Spinal cord (tissue), 10 donors: ENCODE results near the gene RPRD1B. TPM values are rescaled to one million over a fixed set of nuclear protein-coding genes. Genes with fewer than 3 reads are reported as not detected.
"Not testable (repeated sequence)": the region's sequence is repeated elsewhere in the genome, so short reads cannot be mapped to it uniquely, and the experiment has no call there.

Experiments used
- DNase-seq, 6 donors: peaks; one replicate each; pipeline versions ENCODE4 v3.0.0 to v3.0.0-alpha.2; 2013 to 2015; ENCODE audit warnings: low spot score in 6 of 6, low read depth in 4 of 6
- H3K27ac ChIP-seq: one replicate; pipeline ENCODE4 v1.5.1; 2013; ENCODE audit warnings: low read depth, low read length, control low read depth
- H3K27me3 ChIP-seq: one replicate; pipeline ENCODE4 v1.6.1; 2013; ENCODE audit warnings: low read length; ENCODE audit not compliant: control insufficient read depth, insufficient read depth
- H3K36me3 ChIP-seq: one replicate; pipeline ENCODE4 v1.6.1; 2013; ENCODE audit warnings: low read length; ENCODE audit not compliant: control insufficient read depth, insufficient read depth
- H3K4me1 ChIP-seq: one replicate; pipeline ENCODE4 v1.6.1; 2013; ENCODE audit warnings: low read length; ENCODE audit not compliant: control insufficient read depth, insufficient read depth
- H3K4me3 ChIP-seq: one replicate; pipeline ENCODE4 v1.5.1; 2013; ENCODE audit warnings: low read depth, low read length, control low read depth
- H3K9me3 ChIP-seq: one replicate; pipeline ENCODE4 v1.6.1; 2013; ENCODE audit warnings: low read length; ENCODE audit not compliant: control insufficient read depth, insufficient read depth
- WGBS: methylation state at CpG from one replicate; pipeline ENCODE4 v1.1.5; 2013; ENCODE audit warnings: missing lambda C conversion rate; ENCODE audit not compliant: insufficient coverage; 5-methylcytosine and 5-hydroxymethylcytosine counted together
- polyA plus RNA-seq, 2 donors: library from polyadenylated mRNA; unstranded; fragments of 120-200 nt; gene quantifications; one replicate each; pipeline ENCODE4 v1.2.1, GENCODE V29; 2013; ENCODE audit not compliant: insufficient read length in 2 of 2
- total RNA-seq, 2 donors: library from RNA; depleted of rRNA in 1 of 2; stranded (reverse); fragments of 120-200 nt in 1 of 2; fragments of >200 nt in 1 of 2; gene quantifications; one replicate each; pipeline versions ENCODE4 v1.2.3 to v1.2.4, GENCODE V29; 2013 to 2014
- donor health status: healthy.

RPRD1B gene
- total and polyA plus RNA-seq, 4 donors: 25.4 to 32.6 (median 27.6) TPM

DNA sequence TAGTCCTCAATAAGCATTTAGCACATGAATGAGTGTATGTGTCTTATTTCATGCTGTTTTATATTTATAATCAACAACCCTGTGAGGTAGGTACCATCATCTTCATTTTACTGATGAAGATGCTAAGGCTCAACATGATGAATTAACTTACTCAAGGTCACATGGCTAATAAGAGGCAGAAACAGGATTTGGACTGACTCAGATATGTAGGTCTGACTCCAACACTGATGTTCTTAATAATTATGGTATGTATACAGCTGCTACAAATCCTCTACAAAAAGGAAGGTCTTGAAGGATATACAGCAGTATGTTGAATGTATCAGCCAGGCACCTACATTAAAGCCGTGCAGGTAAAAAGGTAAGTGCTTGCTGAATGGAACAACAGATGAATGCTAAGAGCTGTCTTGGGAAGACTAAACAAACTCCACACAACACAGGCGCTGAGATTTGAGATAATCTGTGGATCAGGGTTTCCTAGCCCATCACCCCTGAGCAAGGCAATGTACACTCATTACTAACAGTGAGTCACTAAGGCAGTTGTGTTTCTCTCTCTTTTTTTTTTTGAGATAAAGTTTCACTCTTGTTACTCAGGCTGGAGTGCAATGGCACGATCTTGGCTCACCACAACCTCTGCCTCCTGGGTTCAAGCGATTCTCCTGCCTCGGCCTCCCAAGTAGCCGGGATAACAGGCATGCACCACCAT, 32.2 kb upstream of the RPRD1B start:
- H3K27me3 ChIP-seq: no peaks in the 10 kb centered on the region
- peaks cover 5% of the 10 kb centered on the region for H3K4me1 ChIP-seq
- DNase-seq: no peak
- H3K4me3 ChIP-seq: no peak overlapping the region
- WGBS: 100% methylated on average over 4 of the region's 6 CpGs
- H3K36me3 ChIP-seq: peaks cover 31% of the 10 kb centered on the region
- H3K27ac ChIP-seq: no peak overlapping the region
- no peaks in the 10 kb centered on the region for H3K9me3 ChIP-seq

DNA sequence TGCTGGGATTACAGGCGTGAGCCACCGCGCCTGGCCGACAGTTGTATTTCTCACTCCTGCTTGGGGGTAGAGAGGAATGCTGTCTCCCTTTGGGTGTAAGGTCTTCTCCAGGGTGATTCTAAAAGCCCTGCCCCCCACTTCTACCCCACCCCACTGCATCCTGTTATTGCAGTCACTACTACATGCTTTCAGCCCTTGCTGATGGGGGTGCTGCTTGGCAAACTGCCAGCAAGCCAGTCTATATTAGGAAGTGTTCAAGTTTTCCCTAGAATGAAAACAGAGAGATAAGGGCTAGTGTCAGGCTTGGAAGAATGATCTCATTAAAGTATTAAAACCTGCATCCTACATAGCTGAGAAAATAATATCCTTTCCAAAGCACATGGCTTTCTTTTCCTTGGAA, 31.6 kb upstream of the RPRD1B start:
- H3K9me3 ChIP-seq: no peaks in the 10 kb centered on the region
- H3K36me3 ChIP-seq: peaks cover 26% of the 10 kb centered on the region
- no peak overlapping the region for H3K4me3 ChIP-seq
- no peak for DNase-seq
- WGBS: no CpG with 5 or more reads among the region's 4 CpGs
- H3K27me3 ChIP-seq: no peaks in the 10 kb centered on the region
- no peaks in the 10 kb centered on the region for H3K4me1 ChIP-seq
- no peak overlapping the region for H3K27ac ChIP-seq

DNA sequence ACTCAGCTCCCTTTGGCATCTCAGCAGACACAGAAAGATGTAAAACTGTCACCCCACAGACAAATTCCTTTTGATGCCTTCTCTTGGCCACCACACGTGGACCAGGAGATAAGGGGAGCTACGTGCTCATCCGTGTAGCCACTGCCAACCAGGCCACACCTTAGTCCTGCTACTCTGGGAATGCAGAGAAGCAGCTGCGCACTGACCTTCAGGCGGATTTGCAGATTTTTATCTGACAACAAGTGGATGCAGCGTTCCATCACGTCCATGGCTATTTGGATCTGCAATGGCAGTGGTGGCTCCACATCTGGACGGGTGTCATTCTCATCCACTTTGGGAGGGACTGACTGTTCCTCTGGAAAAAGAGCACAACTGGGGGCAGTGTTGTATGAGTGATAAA, 31.1 kb upstream of the RPRD1B start:
- H3K36me3 ChIP-seq: peaks cover 26% of the 10 kb centered on the region

DNA sequence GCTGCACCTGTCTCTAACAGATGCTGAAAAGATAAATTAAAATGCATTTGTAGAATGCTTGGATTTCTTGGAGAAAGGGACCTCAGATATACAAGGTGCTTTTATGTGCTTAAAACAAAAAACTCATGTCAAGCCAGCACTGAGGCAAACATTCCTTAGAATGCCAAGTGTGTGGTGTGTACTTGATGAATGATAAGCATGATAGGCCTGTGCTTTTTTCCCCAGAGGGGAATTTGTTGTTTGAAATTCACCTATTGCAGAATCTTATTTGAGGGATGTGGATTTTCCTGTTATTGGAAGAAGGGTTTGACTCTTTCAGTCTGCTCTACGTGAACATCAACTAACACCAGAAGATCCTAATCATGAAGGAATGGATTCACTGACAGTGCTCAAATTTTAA, 29.1 kb upstream of the RPRD1B start:
- Histone ChIP-seq H3K27ac (no peak overlapping the region), H3K4me1 (no peaks in the 10 kb centered on the region), H3K27me3 (no peaks in the 10 kb centered on the region), H3K36me3 (peaks cover 18% of the 10 kb centered on the region), H3K4me3 (no peak overlapping the region), H3K9me3 (no peaks in the 10 kb centered on the region)
- no CpG with 5 or more reads among the region's 1 CpG for WGBS
- peak in 1 of 6 donors; percentile 47 for DNase-seq

More for the DNA sequence above, 31.1 kb upstream of the RPRD1B start:
- Histone ChIP-seq H3K9me3 (no peaks in the 10 kb centered on the region), H3K4me3 (no peak overlapping the region), H3K27me3 (no peaks in the 10 kb centered on the region), H3K27ac (no peak overlapping the region), H3K4me1 (no peaks in the 10 kb centered on the region)
- 97% methylated on average over 8 of the region's 8 CpGs for WGBS
- no peak for DNase-seq

DNA sequence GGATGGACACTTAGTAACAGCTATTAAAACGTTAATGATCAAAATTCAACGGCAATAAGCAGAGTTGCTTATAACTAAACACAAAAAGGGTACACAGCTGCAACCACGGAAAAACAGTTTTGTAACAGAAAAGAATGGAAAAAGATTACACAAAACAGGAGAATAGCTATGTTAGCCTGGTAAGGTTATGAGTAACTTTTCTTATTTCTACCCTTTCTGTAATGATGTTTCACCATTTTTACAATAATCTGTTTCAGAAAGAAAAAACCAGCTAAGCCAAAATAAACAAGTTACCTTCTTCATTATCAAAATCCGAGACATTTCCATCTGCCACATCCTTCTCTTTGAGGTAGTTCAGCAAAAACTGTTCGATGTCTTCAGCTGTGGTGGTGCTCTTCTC, 27.6 kb upstream of the RPRD1B start:
- WGBS: no CpG with 5 or more reads among the region's 5 CpGs

DNA sequence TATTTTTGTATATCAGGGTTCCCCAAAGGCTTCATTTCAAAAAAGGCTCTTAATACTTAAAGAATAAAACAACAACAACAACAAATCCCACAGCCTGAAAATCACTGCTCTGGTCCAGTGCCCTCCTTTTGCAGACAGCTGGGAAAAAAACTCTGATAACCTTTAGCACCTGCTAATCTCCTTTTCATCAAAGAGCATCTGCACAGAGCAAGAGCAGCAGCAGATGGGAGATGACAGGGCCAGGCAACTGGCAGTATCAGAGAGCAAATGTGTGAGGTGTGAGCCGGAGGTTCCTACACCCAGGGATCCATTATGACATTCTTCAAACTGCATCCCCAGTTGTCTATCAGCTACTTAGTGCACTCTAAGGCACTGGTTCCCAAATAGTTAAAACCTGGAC, 26.0 kb upstream of the RPRD1B start:
- no peaks in the 10 kb centered on the region for H3K27me3 ChIP-seq
- H3K9me3 ChIP-seq: no peaks in the 10 kb centered on the region
- no peak overlapping the region for H3K4me3 ChIP-seq
- no peak overlapping the region for H3K27ac ChIP-seq
- DNase-seq: no peak
- peaks cover 8% of the 10 kb centered on the region for H3K36me3 ChIP-seq
- WGBS: no CpG with 5 or more reads among the region's 1 CpG
- H3K4me1 ChIP-seq: no peaks in the 10 kb centered on the region

More for the DNA sequence above, 27.6 kb upstream of the RPRD1B start:
- Histone ChIP-seq H3K27ac (no peak overlapping the region), H3K9me3 (no peaks in the 10 kb centered on the region), H3K27me3 (no peaks in the 10 kb centered on the region), H3K4me3 (no peak overlapping the region), H3K4me1 (no peaks in the 10 kb centered on the region), H3K36me3 (peaks cover 6% of the 10 kb centered on the region)
- DNase-seq: no peak

DNA sequence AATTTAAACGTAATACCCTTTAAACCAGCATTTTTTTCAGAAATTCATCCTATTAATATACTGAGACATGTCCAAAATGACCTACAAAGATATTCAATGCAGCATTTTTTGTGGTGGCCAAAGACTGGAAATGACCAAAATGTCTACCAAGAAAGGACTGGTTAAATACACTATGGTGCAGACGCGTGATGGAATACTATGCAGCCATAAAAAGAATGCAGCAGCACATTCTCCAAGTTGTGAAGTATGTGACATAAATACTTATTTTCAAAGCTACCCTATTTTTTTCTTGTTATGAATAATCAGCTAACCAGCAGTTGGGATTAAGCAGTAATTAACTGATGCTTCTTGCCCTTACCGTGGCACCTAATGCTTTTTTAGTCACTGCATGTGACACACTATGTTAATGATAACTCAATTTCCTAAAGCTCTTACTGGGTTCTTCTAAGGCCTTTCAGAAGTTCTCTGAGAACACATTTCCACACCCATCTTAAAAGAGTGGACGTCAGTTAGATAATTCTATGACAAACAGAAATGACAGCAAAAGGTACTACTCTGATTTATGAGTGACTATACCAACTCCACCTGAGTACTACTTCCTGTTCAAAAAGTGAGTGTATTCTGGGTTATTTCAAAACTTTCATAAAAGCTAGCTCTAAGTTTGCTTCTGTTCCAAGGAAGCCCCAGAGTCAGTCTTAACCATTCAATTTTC, 25.2 kb upstream of the RPRD1B start:
- no peak overlapping the region for H3K4me3 ChIP-seq
- H3K4me1 ChIP-seq: no peaks in the 10 kb centered on the region
- no peaks in the 10 kb centered on the region for H3K27me3 ChIP-seq
- H3K27ac ChIP-seq: no peak overlapping the region
- WGBS: 95% methylated on average over 2 of the region's 5 CpGs
- H3K36me3 ChIP-seq: peaks cover 13% of the 10 kb centered on the region
- DNase-seq: no peak
- no peaks in the 10 kb centered on the region for H3K9me3 ChIP-seq

DNA sequence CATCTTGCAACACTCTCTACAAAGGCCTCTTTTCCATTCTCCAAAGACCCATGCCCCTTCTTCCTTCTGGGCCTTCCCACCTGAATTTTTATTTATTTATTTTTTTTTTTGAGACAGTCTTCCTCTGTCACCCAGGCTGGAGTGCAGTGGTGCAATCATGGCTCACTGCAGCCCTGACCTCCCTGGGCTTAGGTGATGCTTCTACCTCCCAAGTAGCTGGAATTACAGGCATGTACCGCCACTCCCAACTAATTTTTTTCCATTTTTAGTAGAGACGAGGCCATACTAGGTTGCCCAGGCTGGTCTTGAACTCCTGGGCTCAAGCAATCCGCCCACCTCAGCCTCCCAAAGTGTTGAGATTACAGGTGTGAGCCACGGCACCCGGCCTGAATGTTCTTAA, 24.1 kb upstream of the RPRD1B start:
- 100% methylated on average over 5 of the region's 5 CpGs for WGBS
- not testable (repeated sequence) for H3K4me1 ChIP-seq, H3K4me3 ChIP-seq, H3K27me3 ChIP-seq, H3K9me3 ChIP-seq, H3K27ac ChIP-seq, DNase-seq
- H3K36me3 ChIP-seq: peaks cover 15% of the 10 kb centered on the region

DNA sequence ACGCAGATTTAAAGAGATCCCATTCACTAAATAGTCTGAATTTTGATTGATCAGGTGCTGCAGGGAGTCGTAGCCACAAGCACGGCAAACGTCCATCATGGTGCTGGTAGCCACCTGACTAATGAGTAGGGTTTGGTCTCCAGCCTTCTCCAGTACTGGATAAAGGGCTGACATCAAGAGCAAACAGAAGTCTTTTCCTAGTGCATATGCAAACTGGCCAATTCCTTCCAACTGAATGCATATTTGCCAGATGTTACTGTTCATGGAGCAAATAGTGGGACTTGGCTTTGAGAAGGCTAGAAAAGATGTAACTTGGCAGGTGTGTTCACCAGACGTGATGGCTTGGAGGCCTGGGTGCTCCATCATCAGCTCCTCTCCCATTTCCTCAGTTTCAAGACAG, 21.9 kb upstream of the RPRD1B start:
- H3K9me3 ChIP-seq: no peaks in the 10 kb centered on the region
- no peaks in the 10 kb centered on the region for H3K4me1 ChIP-seq
- WGBS: 97% methylated on average over 4 of the region's 5 CpGs
- DNase-seq: no peak
- H3K4me3 ChIP-seq: no peak overlapping the region
- H3K27me3 ChIP-seq: no peaks in the 10 kb centered on the region
- peaks cover 20% of the 10 kb centered on the region for H3K36me3 ChIP-seq
- H3K27ac ChIP-seq: no peak overlapping the region

DNA sequence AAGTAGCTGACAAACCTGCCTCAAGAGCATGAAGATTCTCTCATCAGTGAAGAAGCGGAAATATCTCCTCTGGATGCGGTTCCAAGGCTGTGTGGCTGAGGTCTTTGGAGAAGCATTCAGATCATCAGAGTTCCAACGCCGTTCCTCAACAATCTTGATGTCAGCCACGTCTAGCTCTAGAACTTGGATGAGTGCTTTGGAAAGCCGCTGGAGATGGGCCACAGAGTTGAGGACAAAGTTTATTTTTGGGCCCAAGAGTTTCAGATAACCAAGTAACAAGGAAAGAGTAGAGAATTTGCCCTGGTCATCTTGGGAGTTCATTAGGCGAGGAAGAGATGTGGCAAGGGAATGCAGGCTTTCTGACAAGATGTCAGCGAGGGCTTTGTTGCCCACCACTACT, 21.2 kb upstream of the RPRD1B start:
- Histone ChIP-seq H3K36me3 (peaks cover 24% of the 10 kb centered on the region), H3K4me3 (no peak overlapping the region), H3K27ac (no peak overlapping the region), H3K27me3 (no peaks in the 10 kb centered on the region), H3K9me3 (no peaks in the 10 kb centered on the region), H3K4me1 (no peaks in the 10 kb centered on the region)
- no peak for DNase-seq
- WGBS: 95% methylated on average over 7 of the region's 8 CpGs
